Body of pancreas (tissue), 4 donors: ENCODE data around the gene STK32B. TPM values are rescaled to one million over a fixed set of nuclear protein-coding genes. Genes with fewer than 3 reads are reported as not detected.

ENCODE experiments used
- ATAC-seq: fragments of 150-250 bp; one replicate; pipeline ENCODE4 v1.9.1; 2016
- DNase-seq, 4 donors: peaks; one replicate each; pipeline ENCODE4 v3.0.0-alpha.2; 2019
- H3K27ac ChIP-seq, 4 donors: fragments of 200-600 bp; sonication (generic); 1 replicate in 3 of 4; 2 replicates in 1 of 4; pipeline versions ENCODE4 v1.5.1 to v1.6.1; 2016 to 2019; ENCODE audit warnings: mild to moderate bottlenecking in 1 of 4, mixed read lengths in 1 of 4, moderate library complexity in 1 of 4
- H3K27me3 ChIP-seq, 2 donors: fragments of 200-600 bp; sonication (generic); one replicate each; pipeline ENCODE4 v1.6.0; 2016; ENCODE audit warnings: mild to moderate bottlenecking in 1 of 2
- H3K36me3 ChIP-seq, 2 donors: fragments of 200-600 bp; sonication (generic); replicated peaks in 1 of 2; 2 replicates each; pipeline ENCODE4 v1.5.1; 2016; ENCODE audit warnings: low read depth in 2 of 2; ENCODE audit not compliant: insufficient read depth in 1 of 2
- H3K4me1 ChIP-seq: fragments of 200-600 bp; sonication (generic); one replicate; pipeline ENCODE4 v1.6.0; 2016
- H3K4me3 ChIP-seq, 2 donors: fragments of 200-600 bp; sonication (generic); 1 replicate in 1 of 2; 2 replicates in 1 of 2; pipeline ENCODE4 v1.5.1; 2016 to 2019
- H3K9me3 ChIP-seq, 3 donors: fragments of 200-600 bp; sonication (generic); 1 replicate in 2 of 3; 2 replicates in 1 of 3; pipeline ENCODE4 v1.5.1; 2016
- CTCF ChIP-seq, 7 experiments: fragments of 450-650 bp in 4 of 7; fragments of 200-600 bp in 3 of 7; sonication (generic) in 3 of 7; IDR thresholded peaks; one replicate each; pipeline ENCODE4 v1.5.1; 2016 to 2019; ENCODE audit warnings: antibody characterized with exemption in 7 of 7
- POLR2A ChIP-seq, 3 donors: fragments of 450-650 bp; IDR thresholded peaks; one replicate each; pipeline ENCODE4 v1.6.1; 2016; ENCODE audit warnings: antibody characterized with exemption in 3 of 3, mild to moderate bottlenecking in 2 of 3
- WGBS, 2 donors: methylation state at CpG; one replicate each; pipeline ENCODE4 v1.1.5; 2017; 5-methylcytosine and 5-hydroxymethylcytosine counted together
- intact Hi-C: fragments of 100-400 bp; cut with DNase I; formaldehyde crosslinking; loops from one replicate; pipeline ENCODE4 v1.15.1; 2023
- total RNA-seq, 2 donors: library from RNA; depleted of rRNA; stranded (reverse); fragments of >200 nt; gene quantifications; one replicate each; pipeline ENCODE4 v1.1.0, GENCODE V29; 2016

The STK32B gene
- total RNA-seq, 2 donors from 2014 or later, result 1.3 to 4.9 TPM

- intact Hi-C loops, result no loop called here
These were observed 208.2 kb downstream of the STK32B start for GRCh38 chr4:5259471-5259870.

GRCh38 chr4:5260121-5260520 is 208.8 kb downstream of the STK32B start:
- H3K27me3 ChIP-seq, result no peaks in the 10 kb centered on the region
- intact Hi-C loops, result no loop called here
- TF ChIP-seq POLR2A (IDR thresholded peaks at IDR 0.05), result no peak
- no peak for TF ChIP-seq CTCF (IDR thresholded peaks at IDR 0.05)
- ATAC-seq, result no peak
- no peak for DNase-seq
- H3K9me3 ChIP-seq, result no peaks in the 10 kb centered on the region
- H3K4me1 ChIP-seq, result no peaks in the 10 kb centered on the region
- WGBS, 2 donors, result 73% methylated on average over 6 of the region's 6 CpGs
- no peak overlapping the region for H3K4me3 ChIP-seq
- H3K27ac ChIP-seq, result no peak overlapping the region
- no peaks in the 10 kb centered on the region for H3K36me3 ChIP-seq

More at GRCh38 chr4:5259471-5259870, 208.2 kb downstream of the STK32B start:
- Histone ChIP-seq H3K4me3 (no peak overlapping the region), H3K27me3 (no peaks in the 10 kb centered on the region), H3K9me3 (no peaks in the 10 kb centered on the region), H3K4me1 (no peaks in the 10 kb centered on the region), H3K27ac (no peak overlapping the region), H3K36me3 (no peaks in the 10 kb centered on the region)
- TF ChIP-seq POLR2A (IDR thresholded peaks at IDR 0.05) (no peak), CTCF (IDR thresholded peaks at IDR 0.05) (no peak)
- DNase-seq (no peak), ATAC-seq (no peak)
- 49 to 63% methylated on average over 2 of the region's 2 CpGs for WGBS, 2 donors

DNA sequence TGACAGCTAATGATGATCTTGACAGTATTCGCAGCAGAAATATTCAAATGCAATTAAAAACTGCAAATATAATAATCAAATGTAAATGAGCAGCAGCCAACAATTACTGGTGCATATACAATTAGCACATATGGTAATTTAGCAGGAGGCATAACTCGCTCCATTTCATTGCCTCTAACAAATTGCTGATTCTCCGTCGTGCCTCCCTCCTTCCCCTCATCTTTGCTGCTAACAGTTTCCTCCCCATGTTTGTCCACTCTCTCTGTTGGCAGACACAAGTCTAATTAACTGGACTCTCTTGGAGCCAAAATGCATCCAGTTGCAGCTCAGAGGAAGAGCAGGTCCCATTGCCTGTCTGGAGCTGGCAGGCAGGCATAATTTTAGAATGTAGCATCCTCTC is 210.6 kb downstream of the STK32B start:
- DNase-seq (no peak), ATAC-seq (no peak)
- no peaks in the 10 kb centered on the region for H3K27me3 ChIP-seq
- intact Hi-C loops, result no loop called here
- no peaks in the 10 kb centered on the region for H3K9me3 ChIP-seq
- no peak overlapping the region for H3K27ac ChIP-seq
- no peaks in the 10 kb centered on the region for H3K36me3 ChIP-seq
- H3K4me1 ChIP-seq, result no peaks in the 10 kb centered on the region
- TF ChIP-seq CTCF (IDR thresholded peaks at IDR 0.05), result no peak
- no peak overlapping the region for H3K4me3 ChIP-seq
- WGBS, 2 donors, result 71 to 84% methylated on average over 4 of the region's 4 CpGs

GRCh38 chr4:5266991-5267390 is 215.7 kb downstream of the STK32B start:
- no peak for TF ChIP-seq CTCF (IDR thresholded peaks at IDR 0.05)
- no peak for TF ChIP-seq POLR2A (IDR thresholded peaks at IDR 0.05)
- H3K4me3 ChIP-seq, result no peak overlapping the region
- intact Hi-C loops, result no loop called here
- no peaks in the 10 kb centered on the region for H3K36me3 ChIP-seq
- H3K9me3 ChIP-seq, result no peaks in the 10 kb centered on the region
- H3K27ac ChIP-seq, result no peak overlapping the region
- DNase-seq (no peak), ATAC-seq (no peak)
- H3K4me1 ChIP-seq, result no peaks in the 10 kb centered on the region
- 67 to 72% methylated on average over 2 of the region's 2 CpGs for WGBS, 2 donors
- H3K27me3 ChIP-seq, result no peaks in the 10 kb centered on the region

- H3K36me3 ChIP-seq, result no peaks in the 10 kb centered on the region
- no peak overlapping the region for H3K4me3 ChIP-seq
- no peaks in the 10 kb centered on the region for H3K27me3 ChIP-seq
- TF ChIP-seq POLR2A (IDR thresholded peaks at IDR 0.05) (no peak), CTCF (IDR thresholded peaks at IDR 0.05) (no peak)
- intact Hi-C loops, result no loop called here
- H3K9me3 ChIP-seq, result no peaks in the 10 kb centered on the region
- no peak for ATAC-seq
- WGBS, 2 donors, result 66 to 79% methylated on average over 8 of the region's 8 CpGs
- H3K4me1 ChIP-seq, result no peaks in the 10 kb centered on the region
- DNase-seq, result no peak
- H3K27ac ChIP-seq, result no peak overlapping the region
These were observed 216.1 kb downstream of the STK32B start for GRCh38 chr4:5267408-5267807.
